ENCODE results near the gene CASR.

DNA sequence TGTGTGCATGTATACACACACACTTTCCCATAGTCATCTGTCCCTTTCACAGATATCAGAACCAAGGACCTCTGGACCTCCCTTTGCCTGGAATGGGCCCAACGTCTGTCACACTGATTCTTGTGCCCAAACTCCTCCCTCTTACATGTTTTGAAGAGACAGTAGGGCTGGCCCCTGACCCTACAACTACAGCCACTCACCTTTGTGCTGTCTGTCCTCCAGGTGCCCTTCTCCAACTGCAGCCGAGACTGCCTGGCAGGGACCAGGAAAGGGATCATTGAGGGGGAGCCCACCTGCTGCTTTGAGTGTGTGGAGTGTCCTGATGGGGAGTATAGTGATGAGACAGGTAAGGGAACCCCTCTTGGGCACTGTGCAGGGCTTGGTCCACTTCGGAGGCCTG, 98.4 kb downstream of the CASR start:
- TF ChIP-seq, protein P1, sequence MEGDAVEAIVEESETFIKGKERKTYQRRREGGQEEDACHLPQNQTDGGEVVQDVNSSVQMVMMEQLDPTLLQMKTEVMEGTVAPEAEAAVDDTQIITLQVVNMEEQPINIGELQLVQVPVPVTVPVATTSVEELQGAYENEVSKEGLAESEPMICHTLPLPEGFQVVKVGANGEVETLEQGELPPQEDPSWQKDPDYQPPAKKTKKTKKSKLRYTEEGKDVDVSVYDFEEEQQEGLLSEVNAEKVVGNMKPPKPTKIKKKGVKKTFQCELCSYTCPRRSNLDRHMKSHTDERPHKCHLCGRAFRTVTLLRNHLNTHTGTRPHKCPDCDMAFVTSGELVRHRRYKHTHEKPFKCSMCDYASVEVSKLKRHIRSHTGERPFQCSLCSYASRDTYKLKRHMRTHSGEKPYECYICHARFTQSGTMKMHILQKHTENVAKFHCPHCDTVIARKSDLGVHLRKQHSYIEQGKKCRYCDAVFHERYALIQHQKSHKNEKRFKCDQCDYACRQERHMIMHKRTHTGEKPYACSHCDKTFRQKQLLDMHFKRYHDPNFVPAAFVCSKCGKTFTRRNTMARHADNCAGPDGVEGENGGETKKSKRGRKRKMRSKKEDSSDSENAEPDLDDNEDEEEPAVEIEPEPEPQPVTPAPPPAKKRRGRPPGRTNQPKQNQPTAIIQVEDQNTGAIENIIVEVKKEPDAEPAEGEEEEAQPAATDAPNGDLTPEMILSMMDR (IDR thresholded peaks at IDR 0.05), result no peak
- no peak for TF ChIP-seq POLR2AphosphoS5 (IDR thresholded peaks at IDR 0.05)
- no peak for TF ChIP-seq EP300 (IDR thresholded peaks at IDR 0.05; ENCODE audit: low read depth)

Measured in transverse colon (tissue), 4 donors.